GM21786 (cell line): ENCODE measurements around the gene IFNGR2.
"Not testable (repeated sequence)": the region's sequence is repeated elsewhere in the genome, so short reads cannot be mapped to it uniquely, and the experiment has no call there.

ENCODE experiments used
- ATAC-seq: cut with Tn5 transposase; IDR thresholded peaks from one replicate; pipeline ENCODE4 v1.9.1; 2021; ENCODE audit not compliant: unreplicated experiment

Gene IFNGR2

GRCh38 chr21:33401630-33401992 is 1.6 kb upstream of the IFNGR2 start:
- ATAC-seq, result no peak

- ATAC-seq, result no peak
These were observed 923 bp upstream of the IFNGR2 start for GRCh38 chr21:33402001-33402979.

- no peak for ATAC-seq
These were observed 773 bp downstream of the IFNGR2 start for GRCh38 chr21:33403786-33404585.

- ATAC-seq, result no peak
These were observed 3.3 kb downstream of the IFNGR2 start for GRCh38 chr21:33406493-33406892.

- no peak for ATAC-seq
These were observed 8.8 kb downstream of the IFNGR2 start for GRCh38 chr21:33411949-33412430.

GRCh38 chr21:33412439-33412831 is 9.2 kb downstream of the IFNGR2 start:
- ATAC-seq, result not testable (repeated sequence)

GRCh38 chr21:33412832-33413519 is 9.8 kb downstream of the IFNGR2 start:
- ATAC-seq, result no peak

- ATAC-seq, result no peak
These were observed 10.9 kb downstream of the IFNGR2 start for GRCh38 chr21:33414068-33414467.

GRCh38 chr21:33414926-33415325 is 11.7 kb downstream of the IFNGR2 start:
- no peak for ATAC-seq

GRCh38 chr21:33418691-33419090 is 15.5 kb downstream of the IFNGR2 start:
- ATAC-seq, result no peak

GRCh38 chr21:33419538-33420123 is 16.4 kb downstream of the IFNGR2 start:
- no peak for ATAC-seq

- no peak for ATAC-seq
These were observed 18.6 kb downstream of the IFNGR2 start for GRCh38 chr21:33421713-33422393.

GRCh38 chr21:33424214-33424613 is 21.0 kb downstream of the IFNGR2 start:
- ATAC-seq, result no peak

GRCh38 chr21:33425825-33426224 is 22.6 kb downstream of the IFNGR2 start:
- no peak for ATAC-seq

- ATAC-seq, result no peak
These were observed 23.8 kb downstream of the IFNGR2 start for GRCh38 chr21:33427051-33427450.

- ATAC-seq, result no peak
These were observed 25.5 kb downstream of the IFNGR2 start for GRCh38 chr21:33428669-33429068.

- ATAC-seq, result no peak
These were observed 27.6 kb downstream of the IFNGR2 start for GRCh38 chr21:33430858-33431257.

- no peak for ATAC-seq
These were observed 29.3 kb downstream of the IFNGR2 start for GRCh38 chr21:33432496-33432895.

- ATAC-seq, result no peak
These were observed 29.8 kb downstream of the IFNGR2 start for GRCh38 chr21:33433001-33433400.

GRCh38 chr21:33433425-33434114 is 30.4 kb downstream of the IFNGR2 start:
- no peak for ATAC-seq
